AG10803 (cell line): ENCODE data around the gene TNK1.
A peak's percentile ranks its signal among the peaks of the same experiment; 100 is the strongest.
"Not testable (repeated sequence)": the region's sequence is repeated elsewhere in the genome, so short reads cannot be mapped to it uniquely, and the experiment has no call there.

Experiments
- DNase-seq: peaks from one replicate; pipeline ENCODE4 v3.0.0; 2010; ENCODE audit warnings: low read depth
- H3K4me3 ChIP-seq: 2 replicates; pipeline ENCODE4 v1.5.1; 2011; ENCODE audit warnings: mild to moderate bottlenecking, low read length, control low read depth
- CTCF ChIP-seq: conservative IDR thresholded peaks from 2 replicates; pipeline ENCODE4 v1.5.1; 2011; ENCODE audit warnings: mild to moderate bottlenecking, low read length, control low read depth, inconsistent platforms

Gene TNK1

GRCh38 chr17:7357381-7357780 is 23.5 kb upstream of the TNK1 start:
- no peak for TF ChIP-seq CTCF
- H3K4me3 ChIP-seq = no peak overlapping the region
- no peak for DNase-seq

GRCh38 chr17:7361906-7362305 is 19.0 kb upstream of the TNK1 start:
- TF ChIP-seq CTCF = no peak
- no peak for DNase-seq
- no peak overlapping the region for H3K4me3 ChIP-seq

- peak; percentile 20 for DNase-seq
- no peak overlapping the region for H3K4me3 ChIP-seq
- no peak for TF ChIP-seq CTCF
Observed at GRCh38 chr17:7363311-7363710, 17.6 kb upstream of the TNK1 start.

- not testable (repeated sequence) for DNase-seq, H3K4me3 ChIP-seq
Observed at GRCh38 chr17:7365963-7366362, 14.9 kb upstream of the TNK1 start.

GRCh38 chr17:7367083-7367482 is 13.8 kb upstream of the TNK1 start:
- no peak for DNase-seq
- no peak for TF ChIP-seq CTCF
- no peak overlapping the region for H3K4me3 ChIP-seq

- H3K4me3 ChIP-seq = no peak overlapping the region
- no peak for TF ChIP-seq CTCF
- DNase-seq = no peak
Observed at GRCh38 chr17:7367918-7368598, 12.8 kb upstream of the TNK1 start.

- H3K4me3 ChIP-seq, DNase-seq: not testable (repeated sequence)
Observed at GRCh38 chr17:7368599-7368994, 12.3 kb upstream of the TNK1 start.

- TF ChIP-seq CTCF = no peak
- DNase-seq = no peak
- H3K4me3 ChIP-seq = no peak overlapping the region
Observed at GRCh38 chr17:7369825-7370224, 11.1 kb upstream of the TNK1 start.
